GM19035 (cell line): ENCODE data around the gene AGXT.

Experiments used
- ATAC-seq: cut with Tn5 transposase; IDR thresholded peaks from one replicate; pipeline ENCODE4 v1.9.1; 2021; ENCODE audit not compliant: unreplicated experiment

Gene AGXT

DNA sequence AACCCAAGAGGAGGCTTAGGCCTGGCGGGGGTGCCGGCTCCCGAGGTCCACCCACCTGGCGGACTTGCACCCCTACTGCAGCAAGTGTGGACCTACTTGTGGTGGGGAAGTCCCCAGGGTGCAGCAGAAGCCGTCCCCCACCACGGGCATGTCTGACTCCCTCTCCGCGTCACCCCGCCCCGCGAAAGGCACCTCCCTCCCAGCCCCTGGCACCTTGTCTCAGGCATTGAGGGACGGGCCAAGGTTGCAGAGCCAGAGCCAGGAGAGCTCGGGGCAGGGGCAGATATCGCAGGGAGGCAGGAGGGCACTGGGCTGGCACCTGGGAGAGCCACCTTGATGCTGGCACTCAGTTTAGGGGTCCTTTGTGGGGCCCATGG, 56.6 kb downstream of the AGXT start:
- no peak for ATAC-seq

DNA sequence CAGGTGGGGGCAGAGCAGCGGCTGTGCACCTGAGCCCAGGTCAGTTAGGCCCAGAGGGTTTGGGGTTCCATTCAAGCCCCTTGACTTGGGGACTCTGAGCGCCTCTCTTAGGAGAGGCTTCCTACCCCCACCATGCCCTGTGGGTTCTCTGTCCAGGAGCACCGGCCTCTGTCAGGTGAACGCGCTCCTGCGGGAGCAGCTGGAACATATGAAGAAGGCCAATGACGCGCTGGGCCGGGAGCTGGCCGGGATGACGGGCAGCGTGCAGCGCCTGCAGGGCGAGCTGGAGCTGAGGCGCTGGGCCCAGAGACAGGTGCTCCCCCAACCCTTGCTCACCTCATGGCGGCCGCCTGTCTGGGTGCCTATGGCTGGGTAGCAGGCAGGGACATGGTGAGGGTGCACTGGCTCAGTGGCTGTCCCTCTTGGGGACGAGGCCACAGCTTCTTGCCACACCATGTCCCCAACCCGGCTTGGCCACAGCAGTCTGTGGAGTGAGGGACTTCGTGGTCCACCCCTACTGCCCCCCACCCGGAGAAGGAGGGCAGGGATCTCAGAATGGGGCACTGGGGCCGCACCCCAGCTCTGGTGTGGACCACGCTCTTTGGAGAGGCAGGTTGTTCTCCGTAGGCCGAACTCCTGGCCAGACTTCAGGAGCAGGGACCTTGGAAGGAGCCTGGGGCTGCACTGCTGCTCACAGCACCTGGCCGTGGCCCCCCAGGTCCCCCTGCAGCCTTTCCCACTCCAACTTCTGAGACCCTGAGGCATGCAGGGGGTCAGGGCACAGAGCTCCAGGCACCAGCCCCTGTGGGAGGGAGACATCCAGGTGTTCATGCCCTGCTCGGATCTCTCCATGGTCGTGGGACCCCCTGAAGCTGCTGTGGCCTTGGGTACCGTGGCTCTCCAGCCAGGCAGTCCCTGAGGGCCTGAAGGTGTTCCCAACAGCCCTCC, 57.2 kb downstream of the AGXT start:
- ATAC-seq = no peak

DNA sequence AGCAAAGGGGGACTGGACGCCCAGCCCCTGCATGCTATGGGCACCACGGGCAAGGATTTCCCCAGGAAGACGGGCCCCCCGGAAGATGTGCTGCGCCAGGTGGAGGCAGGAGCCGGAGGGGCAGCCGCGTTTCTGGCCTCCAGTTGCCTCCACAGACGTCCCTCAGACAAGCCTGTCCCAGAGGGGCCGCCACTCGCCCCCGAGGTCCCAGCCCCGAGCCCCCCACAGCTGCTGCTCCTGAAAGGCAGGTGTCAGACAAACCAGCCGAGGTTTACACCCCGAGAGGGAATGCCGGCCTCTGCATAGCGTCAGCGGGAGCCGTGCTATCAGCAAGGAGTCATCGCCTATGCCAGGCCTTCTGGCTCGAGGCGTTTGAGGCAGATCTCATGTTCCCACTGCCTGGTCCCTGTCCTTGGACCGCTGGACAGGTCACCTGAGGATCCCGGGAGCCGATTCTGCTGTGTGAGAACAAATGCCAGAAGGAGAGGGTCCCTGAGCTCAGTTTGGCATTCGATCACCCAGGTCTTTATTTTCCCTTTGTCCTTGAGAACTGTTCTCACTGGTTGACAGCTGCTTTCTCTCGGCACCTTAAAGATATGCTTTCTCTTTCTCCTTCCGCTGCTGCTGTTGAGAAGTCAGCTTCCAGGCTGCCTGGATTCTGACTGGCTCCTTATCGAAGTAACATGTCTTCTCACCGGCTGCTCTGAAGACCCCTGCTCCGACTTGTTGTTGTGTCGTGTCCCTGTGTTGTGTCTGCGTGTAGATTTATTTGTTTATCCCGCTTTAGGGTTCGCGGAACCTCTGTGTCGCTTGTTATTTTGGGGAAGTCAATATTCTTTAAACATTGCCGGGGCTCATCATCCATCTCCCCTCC, 58.1 kb downstream of the AGXT start:
- no peak for ATAC-seq

DNA sequence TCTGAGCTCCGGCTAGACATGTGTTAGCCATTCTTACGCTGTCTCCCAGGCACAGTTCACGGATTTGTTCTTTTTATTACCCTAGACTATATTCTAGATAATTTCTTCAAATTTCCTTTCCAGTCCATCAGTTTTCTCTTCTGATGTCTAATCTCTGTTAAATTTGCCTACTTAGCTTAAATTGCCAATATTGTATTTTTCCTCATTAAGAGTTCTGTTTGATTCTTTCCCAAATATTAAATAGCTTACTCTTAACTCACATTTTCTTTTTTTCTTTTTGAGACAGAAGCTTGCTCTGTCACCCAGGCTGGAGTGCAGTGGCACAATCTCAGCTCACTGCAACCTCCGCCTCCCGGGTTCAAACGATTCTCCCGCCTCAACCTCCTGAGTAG, 58.8 kb downstream of the AGXT start:
- no peak for ATAC-seq

DNA sequence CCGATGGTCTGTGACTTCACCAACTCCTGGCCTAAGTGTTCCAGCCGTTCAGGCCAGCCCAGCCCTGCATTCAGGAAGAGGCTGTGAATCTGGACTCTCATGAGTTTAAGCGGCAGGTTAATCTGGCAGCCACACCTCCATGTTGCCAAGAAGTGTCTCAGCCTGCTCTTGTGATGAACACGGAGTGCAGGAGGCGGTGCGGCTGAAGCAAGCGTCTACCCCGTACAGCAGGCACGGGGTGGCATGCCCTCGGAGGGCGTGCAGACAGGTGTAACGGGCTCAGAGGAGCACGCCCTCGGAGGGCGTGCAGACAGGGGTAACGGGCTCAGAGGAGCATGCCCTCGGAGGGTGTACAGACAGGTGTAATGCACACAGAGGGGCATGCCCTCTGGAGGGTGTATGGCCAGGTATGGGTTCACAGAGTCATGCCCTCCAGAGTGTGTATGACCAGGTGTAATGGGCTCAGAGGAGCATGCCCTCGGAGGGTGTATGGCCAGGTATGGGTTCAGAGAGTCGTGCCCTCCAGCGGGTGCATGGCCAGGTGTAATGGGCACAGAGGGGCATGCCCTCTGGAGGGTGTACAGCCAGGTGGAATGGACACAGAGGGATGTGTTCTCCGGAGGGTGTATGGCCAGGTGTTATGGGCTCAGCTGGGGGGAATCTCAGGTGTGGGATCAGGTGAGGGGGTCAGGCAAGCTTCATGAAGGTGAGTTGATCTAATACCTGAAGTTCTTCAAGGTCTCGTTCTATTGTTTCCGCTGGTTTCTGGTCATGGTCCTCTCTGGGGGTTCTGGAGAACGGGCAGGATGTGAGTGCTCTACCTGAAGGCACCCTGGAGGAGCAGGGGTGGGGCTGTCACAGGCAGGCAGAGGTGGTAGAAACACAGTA, 60.1 kb downstream of the AGXT start:
- ATAC-seq = no peak

DNA sequence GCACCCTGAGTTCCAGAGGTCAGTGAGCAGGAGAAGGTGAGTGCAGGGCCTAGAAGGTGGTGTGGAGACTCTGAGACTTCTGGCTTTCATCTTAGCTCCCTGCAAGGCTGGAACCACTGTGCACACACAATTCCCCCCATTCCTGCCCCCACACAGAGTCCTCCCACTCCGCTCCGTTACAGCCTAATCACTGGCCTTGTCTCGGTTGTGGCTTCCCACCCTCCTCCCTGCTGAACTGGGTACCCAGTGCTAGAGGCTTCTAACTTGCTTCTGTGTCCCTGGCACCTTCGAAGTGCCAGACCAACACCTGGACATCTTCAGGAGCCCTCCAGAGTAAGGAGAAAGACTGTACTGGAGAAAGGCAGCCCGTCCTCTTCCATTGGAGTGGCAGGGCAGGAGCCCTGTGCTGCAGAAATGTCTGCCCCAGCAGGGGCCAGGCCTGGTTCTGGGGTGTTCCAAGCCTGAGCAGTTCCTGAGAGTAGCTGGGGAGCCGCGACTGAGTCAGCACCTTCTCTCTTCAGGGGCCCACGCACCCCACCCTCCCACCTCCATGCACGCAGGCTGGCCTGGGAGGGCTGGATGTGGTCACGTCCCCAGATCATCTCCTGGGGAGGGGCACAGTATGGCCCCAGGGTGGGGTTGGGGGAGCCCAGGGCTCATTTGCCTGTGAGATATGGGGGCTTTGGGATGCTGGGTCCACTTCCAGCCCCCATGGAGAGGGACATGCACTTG, 60.9 kb downstream of the AGXT start:
- ATAC-seq = no peak
